Measurements from ENCODE around the gene ZFR2. TPM values are rescaled to one million over a fixed set of nuclear protein-coding genes. Genes with fewer than 3 reads are reported as not detected.

ZFR2 gene
- total RNA-seq, 4 donors from 2014 or later = not detected

DNA sequence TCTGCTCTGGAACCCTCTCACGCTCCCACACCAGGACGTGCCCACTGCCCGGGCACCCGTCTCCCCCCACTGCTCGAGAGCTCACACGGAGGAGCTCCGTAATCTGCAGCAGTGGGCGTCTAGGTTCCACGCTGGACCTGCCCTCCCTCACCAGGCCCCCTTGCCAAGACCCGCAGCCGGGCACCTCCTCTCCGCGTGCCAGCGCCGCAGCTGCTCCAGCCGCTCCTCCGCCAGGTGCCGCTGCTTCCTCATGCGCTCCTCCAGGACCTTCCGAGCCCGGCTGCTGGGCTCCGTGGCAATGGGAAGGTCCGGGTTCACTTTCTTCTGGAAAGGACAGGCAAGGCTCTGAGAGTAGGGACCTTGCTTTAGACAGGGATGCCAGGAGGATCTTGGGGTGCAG lies 47.7 kb downstream of the ZFR2 start:
- no peak overlapping the region for H3K4me3 ChIP-seq
- H3K9me3 ChIP-seq = no peaks in the 10 kb centered on the region
- in situ Hi-C loops (cut with MboI; ENCODE audit: low sequenced_read_pairs in 4 of 4) (no loop called here), intact Hi-C loops (cut with DNase I; ENCODE audit: low total_unique reads) (loop anchor here (10.0 kb wide), 1 partner anchor 156 kb away; no protein-coding TSS in a partner anchor)
- DNase-seq (no peak), ATAC-seq (no peak)
- TF ChIP-seq, protein P1, sequence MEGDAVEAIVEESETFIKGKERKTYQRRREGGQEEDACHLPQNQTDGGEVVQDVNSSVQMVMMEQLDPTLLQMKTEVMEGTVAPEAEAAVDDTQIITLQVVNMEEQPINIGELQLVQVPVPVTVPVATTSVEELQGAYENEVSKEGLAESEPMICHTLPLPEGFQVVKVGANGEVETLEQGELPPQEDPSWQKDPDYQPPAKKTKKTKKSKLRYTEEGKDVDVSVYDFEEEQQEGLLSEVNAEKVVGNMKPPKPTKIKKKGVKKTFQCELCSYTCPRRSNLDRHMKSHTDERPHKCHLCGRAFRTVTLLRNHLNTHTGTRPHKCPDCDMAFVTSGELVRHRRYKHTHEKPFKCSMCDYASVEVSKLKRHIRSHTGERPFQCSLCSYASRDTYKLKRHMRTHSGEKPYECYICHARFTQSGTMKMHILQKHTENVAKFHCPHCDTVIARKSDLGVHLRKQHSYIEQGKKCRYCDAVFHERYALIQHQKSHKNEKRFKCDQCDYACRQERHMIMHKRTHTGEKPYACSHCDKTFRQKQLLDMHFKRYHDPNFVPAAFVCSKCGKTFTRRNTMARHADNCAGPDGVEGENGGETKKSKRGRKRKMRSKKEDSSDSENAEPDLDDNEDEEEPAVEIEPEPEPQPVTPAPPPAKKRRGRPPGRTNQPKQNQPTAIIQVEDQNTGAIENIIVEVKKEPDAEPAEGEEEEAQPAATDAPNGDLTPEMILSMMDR (IDR thresholded peaks at IDR 0.05 in 4 of 5, conservative IDR thresholded peaks at IDR 0.05 in 1 of 5) = no peak
- TF ChIP-seq POLR2A (IDR thresholded peaks at IDR 0.05) = no peak
- H3K36me3 ChIP-seq = no peaks in the 10 kb centered on the region
- peaks cover 2 to 12% (median 5%) of the 10 kb centered on the region in 3 donors for H3K27me3 ChIP-seq
- no peak overlapping the region for H3K27ac ChIP-seq
- no peaks in the 10 kb centered on the region for H3K4me1 ChIP-seq

DNA sequence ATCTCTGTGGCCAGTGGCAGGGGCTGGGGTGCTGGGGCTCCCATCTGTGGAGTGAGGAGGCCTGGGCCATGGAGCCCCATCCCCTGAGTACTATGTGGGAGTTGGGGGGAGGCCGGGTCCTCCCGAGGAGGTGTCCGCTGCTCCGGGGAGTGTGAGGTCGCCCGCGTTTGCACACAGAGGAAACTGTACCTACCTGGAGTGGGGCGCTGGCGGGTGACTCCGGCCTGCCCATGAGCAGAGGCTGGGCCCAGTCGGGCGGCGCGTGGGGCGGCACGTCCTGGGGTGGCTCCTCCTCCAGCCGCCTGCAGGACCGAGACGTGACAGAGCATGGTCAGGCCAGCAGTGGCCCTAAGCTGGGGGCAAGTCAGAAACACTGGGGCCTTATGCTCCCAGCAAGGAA lies 48.8 kb downstream of the ZFR2 start:
- TF ChIP-seq, protein P1 (IDR thresholded peaks at IDR 0.05 in 4 of 5, conservative IDR thresholded peaks at IDR 0.05 in 1 of 5) = no peak
- TF ChIP-seq POLR2A (IDR thresholded peaks at IDR 0.05) = no peak
- Histone ChIP-seq H3K27ac (no peak overlapping the region), H3K36me3 (no peaks in the 10 kb centered on the region), H3K27me3 (peaks cover 0 to 12% (median 5%) of the 10 kb centered on the region in 3 donors), H3K4me1 (no peaks in the 10 kb centered on the region), H3K9me3 (no peaks in the 10 kb centered on the region), H3K4me3 (no peak overlapping the region)
- no peak for DNase-seq
- intact Hi-C loops (cut with DNase I; ENCODE audit: low total_unique reads) = loop anchor here (10.0 kb wide), 1 partner anchor 155 kb away; no protein-coding TSS in a partner anchor
- no peak for ATAC-seq
- in situ Hi-C loops (cut with MboI; ENCODE audit: low sequenced_read_pairs in 4 of 4) = no loop called here

GRCh38 chr19:3818918-3819317 lies 49.9 kb downstream of the ZFR2 start:
- H3K27me3 ChIP-seq = peaks cover 0 to 10% (median 5%) of the 10 kb centered on the region in 3 donors
- intact Hi-C loops (cut with DNase I; ENCODE audit: low total_unique reads) (no loop called here), in situ Hi-C loops (cut with MboI; ENCODE audit: low sequenced_read_pairs in 4 of 4) (no loop called here)
- no peaks in the 10 kb centered on the region for H3K9me3 ChIP-seq
- no peak for TF ChIP-seq POLR2A (IDR thresholded peaks at IDR 0.05)
- TF ChIP-seq, protein P1 (IDR thresholded peaks at IDR 0.05 in 4 of 5, conservative IDR thresholded peaks at IDR 0.05 in 1 of 5) = no peak
- H3K4me3 ChIP-seq = no peak overlapping the region
- no peaks in the 10 kb centered on the region for H3K36me3 ChIP-seq
- H3K4me1 ChIP-seq = no peaks in the 10 kb centered on the region
- no peak for ATAC-seq
- DNase-seq = no peak
- H3K27ac ChIP-seq = no peak overlapping the region

- TF ChIP-seq, protein P1 (IDR thresholded peaks at IDR 0.05 in 4 of 5, conservative IDR thresholded peaks at IDR 0.05 in 1 of 5) = no peak
- TF ChIP-seq POLR2A (IDR thresholded peaks at IDR 0.05) = no peak
- Histone ChIP-seq H3K27ac (no peak overlapping the region), H3K4me3 (no peak overlapping the region), H3K9me3 (no peaks in the 10 kb centered on the region), H3K27me3 (peaks cover 0 to 5% (median 5%) of the 10 kb centered on the region in 3 donors), H3K36me3 (no peaks in the 10 kb centered on the region), H3K4me1 (no peaks in the 10 kb centered on the region)
- ATAC-seq = no peak
- in situ Hi-C loops (cut with MboI; ENCODE audit: low sequenced_read_pairs in 4 of 4) (no loop called here), intact Hi-C loops (cut with DNase I; ENCODE audit: low total_unique reads) (no loop called here)
- DNase-seq = no peak
Observed at GRCh38 chr19:3818466-3818865, 50.4 kb downstream of the ZFR2 start.

DNA sequence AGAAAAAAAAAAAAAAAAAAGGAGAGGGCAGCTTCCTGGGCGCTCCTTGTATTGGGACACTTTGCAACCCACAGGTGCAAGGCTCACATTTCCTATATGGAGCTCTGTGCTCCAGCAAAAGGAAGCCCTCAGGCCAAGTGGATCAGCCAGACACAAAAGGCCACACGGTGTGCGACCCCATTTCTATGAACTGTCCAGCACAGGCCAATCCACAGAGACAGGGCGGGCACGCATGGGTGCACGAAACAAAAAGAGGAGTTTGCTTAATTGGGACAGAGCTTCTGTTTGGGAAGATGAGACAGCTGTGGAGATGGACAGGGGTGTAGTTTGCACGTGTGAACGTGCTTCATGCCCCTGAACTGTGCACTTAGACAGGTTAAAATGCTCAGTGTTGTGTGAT lies 51.1 kb downstream of the ZFR2 start:
- DNase-seq (no peak), ATAC-seq (no peak)
- H3K9me3 ChIP-seq = no peaks in the 10 kb centered on the region
- no peaks in the 10 kb centered on the region for H3K36me3 ChIP-seq
- peaks cover 0 to 3% (median 0%) of the 10 kb centered on the region in 3 donors for H3K27me3 ChIP-seq
- intact Hi-C loops (cut with DNase I; ENCODE audit: low total_unique reads) (no loop called here), in situ Hi-C loops (cut with MboI; ENCODE audit: low sequenced_read_pairs in 4 of 4) (no loop called here)
- H3K27ac ChIP-seq = no peak overlapping the region
- no peak for TF ChIP-seq POLR2A (IDR thresholded peaks at IDR 0.05)
- TF ChIP-seq, protein P1 (IDR thresholded peaks at IDR 0.05 in 4 of 5, conservative IDR thresholded peaks at IDR 0.05 in 1 of 5) = no peak
- no peaks in the 10 kb centered on the region for H3K4me1 ChIP-seq
- H3K4me3 ChIP-seq = no peak overlapping the region
